NCI-H226 (cell line): ENCODE measurements around the gene LEAP2.

ENCODE experiments used
- DNase-seq: peaks from one replicate; pipeline ENCODE4 v3.0.0-alpha.2; 2015

LEAP2 gene

GRCh38 chr5:132884548-132884947 lies 11.1 kb downstream of the LEAP2 start:
- no peak for DNase-seq

GRCh38 chr5:132886064-132886823 lies 12.8 kb downstream of the LEAP2 start:
- no peak for DNase-seq

GRCh38 chr5:132887283-132887682 lies 13.8 kb downstream of the LEAP2 start:
- no peak for DNase-seq

- DNase-seq: no peak
These were observed 16.0 kb downstream of the LEAP2 start for GRCh38 chr5:132889501-132889900.

- DNase-seq: no peak
These were observed 17.3 kb downstream of the LEAP2 start for GRCh38 chr5:132890817-132891216.

- DNase-seq: no peak
These were observed 22.3 kb downstream of the LEAP2 start for GRCh38 chr5:132895719-132896305.

GRCh38 chr5:132896685-132897084 lies 23.2 kb downstream of the LEAP2 start:
- DNase-seq: no peak

GRCh38 chr5:132898094-132898493 lies 24.6 kb downstream of the LEAP2 start:
- DNase-seq: no peak

- DNase-seq: no peak
These were observed 27.6 kb downstream of the LEAP2 start for GRCh38 chr5:132901036-132901435.

- no peak for DNase-seq
These were observed 28.3 kb downstream of the LEAP2 start for GRCh38 chr5:132901730-132902129.

GRCh38 chr5:132905938-132906337 lies 32.5 kb downstream of the LEAP2 start:
- no peak for DNase-seq

GRCh38 chr5:132907161-132907560 lies 33.7 kb downstream of the LEAP2 start:
- DNase-seq: no peak

GRCh38 chr5:132909702-132910101 lies 36.2 kb downstream of the LEAP2 start:
- no peak for DNase-seq

- DNase-seq: no peak
These were observed 42.2 kb downstream of the LEAP2 start for GRCh38 chr5:132915681-132916080.

GRCh38 chr5:132916086-132916485 lies 42.6 kb downstream of the LEAP2 start:
- no peak for DNase-seq
